HepG2 (cell line): Measurements from ENCODE around the gene GGTA1. TPM values are rescaled to one million over a fixed set of nuclear protein-coding genes. Genes with fewer than 3 reads are reported as not detected.

Experiments used
- CAMTA2 ChIP-seq: sonication (generic); formaldehyde crosslinking; IDR thresholded peaks from 2 replicates; pipeline ENCODE4 v1.4.0; 2020; ENCODE audit warnings: mild to moderate bottlenecking, missing genetic modification reagents, borderline replicate concordance
- CBX2 ChIP-seq, 2 experiments: fragments of 200-600 bp in 1 of 2; sonication (generic); formaldehyde crosslinking in 1 of 2; IDR thresholded peaks; 2 replicates each; pipeline versions ENCODE4 v1.7.0 to v1.8.1; 2018 to 2022; ENCODE audit warnings: low read depth in 2 of 2, low read length in 1 of 2, mild to moderate bottlenecking in 1 of 2, missing genetic modification reagents in 1 of 2
- CREB1 ChIP-seq, 2 experiments: fragments of 450-650 bp in 1 of 2; IDR thresholded peaks; 2 replicates each; pipeline ENCODE4 v1.6.1; 2016 to 2017; ENCODE audit warnings: control low read depth in 1 of 2, mild to moderate bottlenecking in 1 of 2, missing compliant biosample characterization in 1 of 2, missing genetic modification characterization in 1 of 2
- ESRRA ChIP-seq: sonication (generic); formaldehyde crosslinking; IDR thresholded peaks from 2 replicates; pipeline ENCODE4 v1.5.1; 2020; ENCODE audit warnings: mild to moderate bottlenecking, low read depth, missing genetic modification reagents
- FOXP1 ChIP-seq, 2 experiments: fragments of 450-650 bp in 1 of 2; IDR thresholded peaks; 2 replicates each; pipeline ENCODE4 v1.6.1; 2017 to 2018; ENCODE audit warnings: antibody characterized with exemption in 1 of 2
- IRX3 ChIP-seq: sonication (generic); formaldehyde crosslinking; IDR thresholded peaks from 2 replicates; pipeline ENCODE4 v1.8.1; 2023; ENCODE audit warnings: mild to moderate bottlenecking, low read depth, missing genetic modification reagents, borderline replicate concordance
- RFXAP ChIP-seq: sonication (generic); formaldehyde crosslinking; IDR thresholded peaks from 2 replicates; pipeline ENCODE4 v1.4.0; 2020; ENCODE audit warnings: missing genetic modification reagents, borderline replicate concordance
- SAP130 ChIP-seq: IDR thresholded peaks from 2 replicates; pipeline ENCODE4 v1.6.1; 2016; ENCODE audit warnings: low read depth
- SNAPC2 ChIP-seq: sonication (generic); formaldehyde crosslinking; IDR thresholded peaks from 2 replicates; pipeline ENCODE4 v1.8.1; 2022; ENCODE audit warnings: mild to moderate bottlenecking, missing genetic modification reagents
- SP1 ChIP-seq, 2 experiments: fragments of 450-650 bp in 1 of 2; sonication (generic) in 1 of 2; formaldehyde crosslinking in 1 of 2; IDR thresholded peaks; 2 replicates each; pipeline versions ENCODE4 v1.4.0 to v1.6.1; 2016 to 2020; ENCODE audit warnings: missing genetic modification reagents in 1 of 2
- SP4 ChIP-seq: sonication (generic); formaldehyde crosslinking; IDR thresholded peaks from 2 replicates; pipeline ENCODE4 v1.8.1; 2023; ENCODE audit warnings: mild to moderate bottlenecking, missing genetic modification reagents
- SRSF1 ChIP-seq: fragments of 200-400 bp; formaldehyde crosslinking; optimal IDR thresholded peaks from 2 replicates; pipeline ENCODE3; 2017; ENCODE audit warnings: mild to moderate bottlenecking, low read depth, low read length, moderate library complexity
- ZBTB3 ChIP-seq: sonication (generic); formaldehyde crosslinking; IDR thresholded peaks from 2 replicates; pipeline ENCODE4 v1.4.0; 2020; ENCODE audit warnings: low read depth, mild to moderate bottlenecking, moderate library complexity, missing genetic modification reagents, borderline replicate concordance
- ZNF12 ChIP-seq: sonication (generic); formaldehyde crosslinking; IDR thresholded peaks from 2 replicates; pipeline ENCODE4 v1.5.0; 2020; ENCODE audit warnings: missing genetic modification reagents
- ZNF343 ChIP-seq: sonication (generic); formaldehyde crosslinking; IDR thresholded peaks from 2 replicates; pipeline ENCODE4 v1.4.0; 2020; ENCODE audit warnings: mild to moderate bottlenecking, missing genetic modification reagents
- ZNF558 ChIP-seq: sonication (generic); formaldehyde crosslinking; IDR thresholded peaks from 2 replicates; pipeline ENCODE4 v1.9.0; 2022; ENCODE audit warnings: mild to moderate bottlenecking, missing genetic modification reagents, borderline replicate concordance
- polyA plus RNA-seq, 8 experiments: library from polyadenylated mRNA; depleted of rRNA in 3 of 8; stranded (reverse) in 7 of 8; unstranded in 1 of 8; fragments of >200 nt; fragmentation: Illumina TruSeq in 4 of 8; extraction: Trizol in 4 of 8; gene quantifications; 2 replicates each; pipeline versions ENCODE4 v1.2.1 to v1.2.3, GENCODE V29; 2011 to 2016; ENCODE audit warnings: low read depth in 4 of 8, missing spikeins in 1 of 8, mixed read lengths in 1 of 8; ENCODE audit not compliant: insufficient read depth in 1 of 8
- total RNA-seq, 5 experiments: library from RNA; depleted of rRNA; stranded (reverse); fragments of >200 nt; fragmentation: Illumina TruSeq; extraction: Trizol; gene quantifications; 2 replicates each; pipeline ENCODE4 v1.2.3, GENCODE V29; 2016; ENCODE audit warnings: low read depth in 1 of 5
- TF ChIP-seq, protein P1 (sequence below): sonication (generic); formaldehyde crosslinking; conservative IDR thresholded peaks from 2 replicates; pipeline ENCODE4 v1.4.0; 2020; ENCODE audit warnings: missing genetic modification reagents
- TF ChIP-seq, protein P2 (sequence below): IDR thresholded peaks from 2 replicates; pipeline ENCODE4 v1.6.1; 2016; ENCODE audit warnings: low read depth, borderline replicate concordance
- TF ChIP-seq, protein P3 (sequence below): sonication (generic); formaldehyde crosslinking; IDR thresholded peaks from 2 replicates; pipeline ENCODE4 v1.5.0; 2020; ENCODE audit warnings: mild to moderate bottlenecking, missing genetic modification reagents
- TF ChIP-seq, protein P4 (sequence below): sonication (generic); formaldehyde crosslinking; IDR thresholded peaks from 2 replicates; pipeline ENCODE4 v1.4.0; 2020; ENCODE audit warnings: missing genetic modification reagents, borderline replicate concordance

Gene GGTA1
- total and polyA plus RNA-seq, 2 of the 13 experiments (the other 11 are each of a cell fraction or from before 2014, with no cell fraction given), result not detected

DNA sequence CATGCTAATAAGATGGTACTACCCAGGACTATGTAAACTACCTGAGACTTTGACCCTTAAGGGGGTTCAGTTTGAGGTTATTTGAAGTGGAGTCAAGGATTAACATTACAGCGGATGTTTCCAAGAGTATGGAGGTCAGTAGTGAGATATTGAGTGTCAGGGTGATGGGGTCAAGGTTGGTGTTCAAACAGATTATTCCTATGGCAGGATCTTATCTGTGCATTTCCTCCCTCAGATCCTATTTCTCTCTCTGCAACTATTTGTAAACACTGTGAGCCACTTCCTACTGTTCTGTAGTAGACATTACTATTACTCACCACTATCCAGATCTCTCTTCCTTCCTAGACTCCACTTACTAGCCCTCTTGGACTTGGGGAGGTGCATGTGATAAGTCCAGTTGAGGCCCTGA, 75.6 kb downstream of the GGTA1 start (continued):
- TF ChIP-seq SP1 (IDR thresholded peaks at IDR 0.05) (no peak), SP1 (CRISPR knock-in tag; IDR thresholded peaks at IDR 0.05) (no peak), FOXP1 (IDR thresholded peaks at IDR 0.05) (peak; percentile 47; the same call in 1 of the 2 replicates), FOXP1 (CRISPR knock-in tag; IDR thresholded peaks at IDR 0.05) (peak; percentile 91), ZBTB3 (CRISPR knock-in tag) (0 out of 2 replicates have a peak, but pooled peaks have one; percentile 20), SRSF1 (no peak), CREB1 (IDR thresholded peaks at IDR 0.05) (no peak), CREB1 (CRISPR knock-in tag; IDR thresholded peaks at IDR 0.05) (peak; percentile 24; the same call in 1 of the 2 replicates), ZNF12 (CRISPR knock-in tag) (peak; percentile 68; the same call in 1 of the 2 replicates), SNAPC2 (CRISPR knock-in tag) (0 out of 2 replicates have a peak, but pooled peaks have one; percentile 26), ZNF558 (CRISPR knock-in tag) (no peak; the same call in 1 of the 2 replicates), IRX3 (CRISPR knock-in tag) (no peak), SP4 (no peak), CBX2 (IDR thresholded peaks at IDR 0.05; ENCODE audit: low read depth, low read length) (no peak), CBX2 (CRISPR knock-in tag; IDR thresholded peaks at IDR 0.05; ENCODE audit: low read depth) (peak; percentile 95; the same call in 1 of the 2 replicates), SAP130 (CRISPR knock-in tag) (peak; percentile 71), ESRRA (CRISPR knock-in tag) (peak; percentile 78; the same call in 1 of the 2 replicates), CAMTA2 (CRISPR knock-in tag) (no peak), ZNF343 (CRISPR knock-in tag) (no peak), RFXAP (no peak)
- TF ChIP-seq, protein P1, sequence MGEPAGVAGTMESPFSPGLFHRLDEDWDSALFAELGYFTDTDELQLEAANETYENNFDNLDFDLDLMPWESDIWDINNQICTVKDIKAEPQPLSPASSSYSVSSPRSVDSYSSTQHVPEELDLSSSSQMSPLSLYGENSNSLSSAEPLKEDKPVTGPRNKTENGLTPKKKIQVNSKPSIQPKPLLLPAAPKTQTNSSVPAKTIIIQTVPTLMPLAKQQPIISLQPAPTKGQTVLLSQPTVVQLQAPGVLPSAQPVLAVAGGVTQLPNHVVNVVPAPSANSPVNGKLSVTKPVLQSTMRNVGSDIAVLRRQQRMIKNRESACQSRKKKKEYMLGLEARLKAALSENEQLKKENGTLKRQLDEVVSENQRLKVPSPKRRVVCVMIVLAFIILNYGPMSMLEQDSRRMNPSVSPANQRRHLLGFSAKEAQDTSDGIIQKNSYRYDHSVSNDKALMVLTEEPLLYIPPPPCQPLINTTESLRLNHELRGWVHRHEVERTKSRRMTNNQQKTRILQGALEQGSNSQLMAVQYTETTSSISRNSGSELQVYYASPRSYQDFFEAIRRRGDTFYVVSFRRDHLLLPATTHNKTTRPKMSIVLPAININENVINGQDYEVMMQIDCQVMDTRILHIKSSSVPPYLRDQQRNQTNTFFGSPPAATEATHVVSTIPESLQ (CRISPR knock-in tag), result no peak
- TF ChIP-seq, protein P2, sequence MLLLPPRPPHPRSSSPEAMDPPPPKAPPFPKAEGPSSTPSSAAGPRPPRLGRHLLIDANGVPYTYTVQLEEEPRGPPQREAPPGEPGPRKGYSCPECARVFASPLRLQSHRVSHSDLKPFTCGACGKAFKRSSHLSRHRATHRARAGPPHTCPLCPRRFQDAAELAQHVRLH, result 0 out of 2 replicates have a peak, but pooled peaks have one; percentile 28
- TF ChIP-seq, protein P3, sequence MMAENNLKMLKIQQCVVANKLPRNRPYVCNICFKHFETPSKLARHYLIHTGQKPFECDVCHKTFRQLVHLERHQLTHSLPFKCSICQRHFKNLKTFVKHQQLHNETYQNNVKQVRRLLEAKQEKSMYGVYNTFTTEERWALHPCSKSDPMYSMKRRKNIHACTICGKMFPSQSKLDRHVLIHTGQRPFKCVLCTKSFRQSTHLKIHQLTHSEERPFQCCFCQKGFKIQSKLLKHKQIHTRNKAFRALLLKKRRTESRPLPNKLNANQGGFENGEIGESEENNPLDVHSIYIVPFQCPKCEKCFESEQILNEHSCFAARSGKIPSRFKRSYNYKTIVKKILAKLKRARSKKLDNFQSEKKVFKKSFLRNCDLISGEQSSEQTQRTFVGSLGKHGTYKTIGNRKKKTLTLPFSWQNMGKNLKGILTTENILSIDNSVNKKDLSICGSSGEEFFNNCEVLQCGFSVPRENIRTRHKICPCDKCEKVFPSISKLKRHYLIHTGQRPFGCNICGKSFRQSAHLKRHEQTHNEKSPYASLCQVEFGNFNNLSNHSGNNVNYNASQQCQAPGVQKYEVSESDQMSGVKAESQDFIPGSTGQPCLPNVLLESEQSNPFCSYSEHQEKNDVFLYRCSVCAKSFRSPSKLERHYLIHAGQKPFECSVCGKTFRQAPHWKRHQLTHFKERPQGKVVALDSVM, result peak; percentile 21; the same call in 1 of the 2 replicates
- TF ChIP-seq, protein P4, sequence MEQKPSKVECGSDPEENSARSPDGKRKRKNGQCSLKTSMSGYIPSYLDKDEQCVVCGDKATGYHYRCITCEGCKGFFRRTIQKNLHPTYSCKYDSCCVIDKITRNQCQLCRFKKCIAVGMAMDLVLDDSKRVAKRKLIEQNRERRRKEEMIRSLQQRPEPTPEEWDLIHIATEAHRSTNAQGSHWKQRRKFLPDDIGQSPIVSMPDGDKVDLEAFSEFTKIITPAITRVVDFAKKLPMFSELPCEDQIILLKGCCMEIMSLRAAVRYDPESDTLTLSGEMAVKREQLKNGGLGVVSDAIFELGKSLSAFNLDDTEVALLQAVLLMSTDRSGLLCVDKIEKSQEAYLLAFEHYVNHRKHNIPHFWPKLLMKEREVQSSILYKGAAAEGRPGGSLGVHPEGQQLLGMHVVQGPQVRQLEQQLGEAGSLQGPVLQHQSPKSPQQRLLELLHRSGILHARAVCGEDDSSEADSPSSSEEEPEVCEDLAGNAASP, result peak; percentile 91
